ENCODE results near the gene GALNT12. TPM values are rescaled to one million over a fixed set of nuclear protein-coding genes. Genes with fewer than 3 reads are reported as not detected.

The GALNT12 gene
- polyA plus RNA-seq, 1 donor (not counting 4 experiments of a cell fraction or from before 2014, with no cell fraction given) = 1.8 TPM

DNA sequence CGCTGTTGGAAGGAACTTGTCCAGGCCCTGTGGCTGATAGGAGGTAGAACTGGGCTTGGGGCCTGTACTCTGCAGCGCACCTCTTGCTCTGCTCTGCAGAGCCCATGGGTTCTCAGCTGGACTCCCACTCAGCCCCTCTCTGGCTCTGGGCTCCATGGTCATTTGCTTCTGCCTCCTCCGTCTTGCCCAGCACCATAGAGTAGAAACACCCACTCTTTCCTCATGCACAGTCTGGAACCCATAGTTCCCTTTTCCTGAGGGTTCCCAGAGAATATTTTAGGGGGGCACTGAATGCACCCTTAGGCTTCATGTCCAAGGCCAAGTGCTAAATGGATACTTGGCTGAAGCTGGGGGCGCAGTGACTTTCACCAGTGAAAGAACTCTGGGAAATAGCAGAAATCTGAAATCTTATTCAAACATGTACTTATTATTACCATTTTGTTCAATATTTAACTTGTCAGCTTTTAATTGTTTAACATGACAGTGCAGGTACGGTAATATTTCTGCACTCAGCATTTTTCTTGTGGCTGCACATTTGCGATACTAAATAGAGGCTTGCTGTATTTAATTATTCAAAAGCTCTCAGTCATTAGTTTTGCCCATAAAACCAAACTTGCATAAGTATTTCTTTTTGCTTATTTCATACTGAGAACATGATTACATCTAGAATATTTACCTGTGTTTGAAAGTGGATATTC lies 31.5 kb downstream of the GALNT12 start:
- dilution Hi-C loops (cut with MboI; ENCODE audit: extremely low pct_ligation_motif_present, low sequenced_read_pairs) = no loop called here
- no peak for DNase-seq (ENCODE audit: low read depth, low spot score)
- no peak overlapping the region for H3K4me3 ChIP-seq (ENCODE audit: control insufficient read depth in 2 of 3, extremely low read depth in 1 of 3, insufficient read depth in 2 of 3, low read depth in 1 of 3, low read length in 3 of 3)

DNA sequence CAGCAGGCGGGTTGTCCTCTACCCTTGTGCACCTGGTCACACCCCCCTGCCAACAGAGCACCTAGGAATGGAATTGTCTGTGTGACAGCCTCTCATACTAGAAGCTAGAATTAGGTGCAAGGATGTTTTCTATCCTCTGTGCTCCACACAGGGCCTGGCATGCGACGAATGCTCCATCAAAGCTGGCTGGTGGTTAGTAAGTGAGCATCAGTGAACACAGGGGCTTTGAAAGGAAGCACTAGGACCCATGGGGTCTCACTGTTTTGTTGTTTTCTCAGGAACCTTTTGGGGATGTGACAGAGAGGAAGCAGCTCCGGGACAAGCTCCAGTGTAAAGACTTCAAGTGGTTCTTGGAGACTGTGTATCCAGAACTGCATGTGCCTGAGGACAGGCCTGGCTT lies 32.3 kb downstream of the GALNT12 start:
- FAIRE-seq (no peak), DNase-seq (ENCODE audit: low read depth, low spot score) (no peak)
- no peak for TF ChIP-seq EZH2 (IDR thresholded peaks at IDR 0.05; ENCODE audit: low read length)
- TF ChIP-seq, protein P1, sequence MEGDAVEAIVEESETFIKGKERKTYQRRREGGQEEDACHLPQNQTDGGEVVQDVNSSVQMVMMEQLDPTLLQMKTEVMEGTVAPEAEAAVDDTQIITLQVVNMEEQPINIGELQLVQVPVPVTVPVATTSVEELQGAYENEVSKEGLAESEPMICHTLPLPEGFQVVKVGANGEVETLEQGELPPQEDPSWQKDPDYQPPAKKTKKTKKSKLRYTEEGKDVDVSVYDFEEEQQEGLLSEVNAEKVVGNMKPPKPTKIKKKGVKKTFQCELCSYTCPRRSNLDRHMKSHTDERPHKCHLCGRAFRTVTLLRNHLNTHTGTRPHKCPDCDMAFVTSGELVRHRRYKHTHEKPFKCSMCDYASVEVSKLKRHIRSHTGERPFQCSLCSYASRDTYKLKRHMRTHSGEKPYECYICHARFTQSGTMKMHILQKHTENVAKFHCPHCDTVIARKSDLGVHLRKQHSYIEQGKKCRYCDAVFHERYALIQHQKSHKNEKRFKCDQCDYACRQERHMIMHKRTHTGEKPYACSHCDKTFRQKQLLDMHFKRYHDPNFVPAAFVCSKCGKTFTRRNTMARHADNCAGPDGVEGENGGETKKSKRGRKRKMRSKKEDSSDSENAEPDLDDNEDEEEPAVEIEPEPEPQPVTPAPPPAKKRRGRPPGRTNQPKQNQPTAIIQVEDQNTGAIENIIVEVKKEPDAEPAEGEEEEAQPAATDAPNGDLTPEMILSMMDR (optimal IDR thresholded peaks at IDR 0.05 in 1 of 3, IDR thresholded peaks at IDR 0.05 in 1 of 3, conservative IDR thresholded peaks at IDR 0.05 in 1 of 3; ENCODE audit: extremely low read depth in 1 of 3, insufficient read depth in 2 of 3, low read length in 3 of 3) = no peak
- no peaks in the 10 kb centered on the region for H3K79me2 ChIP-seq (ENCODE audit: control insufficient read depth, insufficient read depth, low read length)
- no peaks in the 10 kb centered on the region for H4K20me1 ChIP-seq (ENCODE audit: control insufficient read depth, extremely low read depth, insufficient read depth, low read length)
- no peak overlapping the region for H3K4me3 ChIP-seq (ENCODE audit: control insufficient read depth in 2 of 3, extremely low read depth in 1 of 3, insufficient read depth in 2 of 3, low read depth in 1 of 3, low read length in 3 of 3)
- H2AFZ ChIP-seq (ENCODE audit: control insufficient read depth, low read length) = no peak overlapping the region
- no peaks in the 10 kb centered on the region for H3K27me3 ChIP-seq (ENCODE audit: control insufficient read depth, extremely low read depth, insufficient read depth, low read length)
- dilution Hi-C loops (cut with MboI; ENCODE audit: extremely low pct_ligation_motif_present, low sequenced_read_pairs) = no loop called here
- H3K9ac ChIP-seq (ENCODE audit: control insufficient read depth, extremely low read depth, insufficient read depth, low read length) = no peak overlapping the region
- no peak overlapping the region for H3K4me2 ChIP-seq (ENCODE audit: control insufficient read depth, extremely low read depth, insufficient read depth, low read depth, low read length)
- H3K4me1 ChIP-seq (ENCODE audit: control insufficient read depth, extremely low read depth, insufficient read depth, low read length) = no peaks in the 10 kb centered on the region
- no peaks in the 10 kb centered on the region for H3K9me3 ChIP-seq (ENCODE audit: control insufficient read depth, low read depth, low read length)
- H3K9me1 ChIP-seq (ENCODE audit: control insufficient read depth, extremely low read depth, insufficient read depth, low read length) = no peaks in the 10 kb centered on the region
- H3K27ac ChIP-seq (ENCODE audit: control insufficient read depth, insufficient read depth, low read length) = no peak overlapping the region
- no peaks in the 10 kb centered on the region for H3K36me3 ChIP-seq (ENCODE audit: control insufficient read depth in 2 of 2, extremely low read depth in 1 of 2, insufficient read depth in 2 of 2, low read length in 2 of 2)

More for the DNA sequence above, 31.5 kb downstream of the GALNT12 start:
- Histone ChIP-seq H3K4me1 (ENCODE audit: control insufficient read depth, extremely low read depth, insufficient read depth, low read length) (no peaks in the 10 kb centered on the region), H4K20me1 (ENCODE audit: control insufficient read depth, extremely low read depth, insufficient read depth, low read length) (no peaks in the 10 kb centered on the region), H3K36me3 (ENCODE audit: control insufficient read depth in 2 of 2, extremely low read depth in 1 of 2, insufficient read depth in 2 of 2, low read length in 2 of 2) (no peaks in the 10 kb centered on the region), H2AFZ (ENCODE audit: control insufficient read depth, low read length) (no peak overlapping the region), H3K4me2 (ENCODE audit: control insufficient read depth, extremely low read depth, insufficient read depth, low read depth, low read length) (no peak overlapping the region), H3K27me3 (ENCODE audit: control insufficient read depth, extremely low read depth, insufficient read depth, low read length) (no peaks in the 10 kb centered on the region), H3K9me3 (ENCODE audit: control insufficient read depth, low read depth, low read length) (no peaks in the 10 kb centered on the region), H3K79me2 (ENCODE audit: control insufficient read depth, insufficient read depth, low read length) (no peaks in the 10 kb centered on the region), H3K9ac (ENCODE audit: control insufficient read depth, extremely low read depth, insufficient read depth, low read length) (no peak overlapping the region), H3K27ac (ENCODE audit: control insufficient read depth, insufficient read depth, low read length) (no peak overlapping the region), H3K9me1 (ENCODE audit: control insufficient read depth, extremely low read depth, insufficient read depth, low read length) (no peaks in the 10 kb centered on the region)
- no peak for FAIRE-seq
- TF ChIP-seq EZH2 (IDR thresholded peaks at IDR 0.05; ENCODE audit: low read length) = no peak
- TF ChIP-seq, protein P1 (optimal IDR thresholded peaks at IDR 0.05 in 1 of 3, IDR thresholded peaks at IDR 0.05 in 1 of 3, conservative IDR thresholded peaks at IDR 0.05 in 1 of 3; ENCODE audit: extremely low read depth in 1 of 3, insufficient read depth in 2 of 3, low read length in 3 of 3) = no peak
